PC-3 (cell line): ENCODE results near the gene BIRC6.

Experiments
- CTCF ChIP-seq: fragments of 300-600 bp; sonication (generic); conservative IDR thresholded peaks from 2 replicates; pipeline ENCODE4 v1.5.1; 2017; ENCODE audit warnings: antibody characterized with exemption, low read depth, mild to moderate bottlenecking, low read length
- EZH2 ChIP-seq: fragments of 300-600 bp; sonication (generic); IDR thresholded peaks from one replicate; pipeline ENCODE4 v1.6.1; 2017; ENCODE audit warnings: antibody characterized with exemption, mild to moderate bottlenecking, low read length; ENCODE audit not compliant: unreplicated experiment

- no peak for TF ChIP-seq CTCF
- no peak for TF ChIP-seq EZH2
These were observed 237.8 kb downstream of the BIRC6 start for GRCh38 chr2:32594573-32594972.
